ENCODE results near the gene PEX14.

DNA sequence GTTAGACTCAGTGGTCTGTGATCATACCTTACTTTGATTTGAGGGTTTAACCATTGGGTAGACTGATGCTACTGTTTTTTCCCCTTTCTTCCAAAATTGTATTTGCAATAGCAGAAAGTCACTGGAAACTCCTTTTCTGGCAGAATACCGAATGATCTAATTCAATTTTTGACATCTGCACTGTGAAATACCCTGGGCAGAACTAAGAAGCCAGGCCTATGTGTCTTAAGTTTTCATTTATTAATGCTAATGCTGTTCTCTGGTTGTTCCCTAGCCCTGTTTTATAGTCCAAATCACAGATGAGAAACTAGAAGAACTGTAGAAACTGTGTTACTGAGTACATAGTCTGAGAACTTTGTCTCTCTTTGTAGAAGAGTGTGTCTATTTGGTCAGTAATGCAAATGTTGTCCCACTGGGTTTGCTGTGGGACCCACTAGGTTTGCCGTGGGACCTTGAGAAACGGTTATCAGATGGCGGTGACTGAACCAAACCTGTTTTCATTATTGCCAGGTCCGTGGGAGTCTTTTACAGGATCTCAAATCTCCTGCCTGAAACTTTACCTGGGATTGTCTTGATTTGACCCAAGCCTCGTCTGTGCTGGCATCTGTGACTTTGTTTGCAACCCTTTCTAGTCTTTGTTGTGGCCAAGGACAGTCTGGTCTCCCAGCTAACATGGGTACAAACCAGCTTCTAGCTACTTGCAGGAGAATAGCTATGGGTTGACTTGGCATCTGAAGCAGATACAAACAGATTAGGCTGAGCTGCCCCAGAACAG, 41.4 kb downstream of the PEX14 start:
- no peak for TF ChIP-seq CTCF (IDR thresholded peaks at IDR 0.05)
- no peak for TF ChIP-seq POLR2A (IDR thresholded peaks at IDR 0.05)

Data from uterus (tissue), 2 donors.